Muscle of leg (tissue), 11 donors: ENCODE results near the gene FOXN3. TPM values are rescaled to one million over a fixed set of nuclear protein-coding genes. Genes with fewer than 3 reads are reported as not detected.
"Not testable (repeated sequence)": the region's sequence is repeated elsewhere in the genome, so short reads cannot be mapped to it uniquely, and the experiment has no call there.

ENCODE experiments used
- DNase-seq: peaks from one replicate; pipeline ENCODE4 v3.0.0; 2013
- H3K27ac ChIP-seq: one replicate; pipeline ENCODE4 v1.5.1; 2013; ENCODE audit warnings: mild to moderate bottlenecking, low read length, control low read depth
- H3K27me3 ChIP-seq: one replicate; pipeline ENCODE4 v1.6.1; 2013; ENCODE audit warnings: low read length; ENCODE audit not compliant: control insufficient read depth, insufficient read depth
- H3K36me3 ChIP-seq: one replicate; pipeline ENCODE4 v1.6.1; 2013; ENCODE audit warnings: low read length; ENCODE audit not compliant: control insufficient read depth, insufficient read depth
- H3K4me1 ChIP-seq: one replicate; pipeline ENCODE4 v1.6.1; 2013; ENCODE audit warnings: low read length; ENCODE audit not compliant: control insufficient read depth, insufficient read depth
- H3K4me3 ChIP-seq: one replicate; pipeline ENCODE4 v1.5.1; 2013; ENCODE audit warnings: low read length, control low read depth
- H3K9me3 ChIP-seq: replicated peaks from 2 replicates; pipeline ENCODE4 v1.6.1; 2013; ENCODE audit warnings: low read depth, low read length; ENCODE audit not compliant: control insufficient read depth
- WGBS: methylation state at CpG from one replicate; pipeline ENCODE4 v1.1.5; 2013; ENCODE audit warnings: missing lambda C conversion rate; ENCODE audit not compliant: insufficient coverage; 5-methylcytosine and 5-hydroxymethylcytosine counted together
- polyA plus RNA-seq, 8 donors: library from polyadenylated mRNA; unstranded; fragments of 120-200 nt; gene quantifications; one replicate each; pipeline versions ENCODE4 v1.2.1 to v1.2.3, GENCODE V29; 2013; ENCODE audit warnings: inconsistent platforms in 1 of 8, low replicate concordance in 1 of 8; ENCODE audit not compliant: insufficient read length in 8 of 8, insufficient read depth in 1 of 8
- total RNA-seq: library from RNA; stranded (reverse); fragments of 120-200 nt; gene quantifications from one replicate; pipeline ENCODE4 v1.2.4, GENCODE V29; 2013

FOXN3 gene
- total and polyA plus RNA-seq, 9 donors: 43.4 to 79.2 (median 64.0) TPM

DNA sequence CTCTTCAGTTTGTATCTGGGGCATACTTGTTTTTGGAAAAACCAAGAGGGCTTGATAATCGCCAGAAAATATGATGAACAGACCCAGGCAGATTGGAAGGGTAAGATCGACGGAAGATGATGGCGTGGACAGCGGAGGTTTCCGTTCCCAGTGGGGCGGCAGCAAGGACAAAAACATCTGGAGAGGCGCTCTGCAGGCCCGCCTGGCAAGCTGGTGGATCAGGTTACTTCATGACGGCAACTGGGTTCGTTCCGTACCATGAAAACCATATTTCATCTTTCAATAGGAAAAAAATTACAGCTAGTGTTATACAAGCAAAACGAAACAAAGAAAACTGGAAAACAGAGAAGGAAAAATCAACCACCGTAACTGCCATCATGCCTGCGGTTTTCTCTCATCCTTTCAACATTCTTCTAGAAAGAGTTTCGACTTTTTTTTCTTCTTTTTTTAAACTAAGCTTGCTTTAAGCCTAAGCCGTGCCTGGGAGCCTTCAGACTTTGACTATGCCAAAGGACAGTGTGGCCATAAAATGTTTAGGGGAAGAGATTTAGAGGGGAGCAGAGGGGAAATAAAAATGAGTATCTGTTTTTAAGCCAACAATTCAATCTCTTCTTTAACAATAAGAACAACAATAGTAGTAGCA is 210.5 kb downstream of the FOXN3 start:
- H3K4me3 ChIP-seq: no peak overlapping the region
- 12% methylated on average over 8 of the region's 17 CpGs for WGBS
- peak overlapping the region; percentile 87 for H3K27ac ChIP-seq
- DNase-seq: peak; percentile 87
- H3K9me3 ChIP-seq: no peaks in the 10 kb centered on the region
- peaks cover 2% of the 10 kb centered on the region for H3K36me3 ChIP-seq
- peaks cover 30% of the 10 kb centered on the region for H3K4me1 ChIP-seq
- H3K27me3 ChIP-seq: no peaks in the 10 kb centered on the region

DNA sequence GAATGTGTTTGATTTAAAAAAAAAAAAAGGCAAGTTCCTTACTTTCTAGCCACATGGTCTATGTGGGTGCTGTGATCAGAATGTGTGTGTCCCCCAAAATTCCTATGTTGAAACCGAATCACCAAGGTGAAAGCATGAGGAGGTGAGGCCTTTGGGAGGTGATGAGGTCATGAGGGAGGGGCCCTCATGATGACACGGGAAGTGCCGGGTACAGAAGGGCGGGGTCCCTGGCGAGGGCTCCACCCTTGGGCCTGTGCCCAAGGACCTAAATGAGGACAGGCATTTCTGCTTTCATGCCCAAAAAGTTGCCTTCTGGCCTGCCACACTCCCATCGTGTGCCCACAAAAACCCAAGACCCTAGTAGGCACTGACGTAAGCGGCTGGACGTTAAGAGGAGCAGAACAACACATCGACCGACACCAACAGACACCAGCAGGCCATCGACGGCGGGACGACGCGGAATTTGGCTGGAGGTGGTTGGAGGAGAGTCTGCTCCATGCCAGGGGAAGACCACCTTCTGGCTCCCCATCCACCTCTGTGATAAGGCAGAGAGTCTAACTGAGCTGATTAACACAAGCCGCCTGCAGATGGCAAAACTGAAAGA is 211.8 kb downstream of the FOXN3 start:
- WGBS: 95% methylated on average over 15 of the region's 18 CpGs
- H3K4me3 ChIP-seq: no peak overlapping the region
- H3K4me1 ChIP-seq: peaks cover 35% of the 10 kb centered on the region
- peaks cover 4% of the 10 kb centered on the region for H3K36me3 ChIP-seq
- no peak overlapping the region for H3K27ac ChIP-seq
- no peak for DNase-seq
- no peaks in the 10 kb centered on the region for H3K27me3 ChIP-seq
- no peaks in the 10 kb centered on the region for H3K9me3 ChIP-seq

DNA sequence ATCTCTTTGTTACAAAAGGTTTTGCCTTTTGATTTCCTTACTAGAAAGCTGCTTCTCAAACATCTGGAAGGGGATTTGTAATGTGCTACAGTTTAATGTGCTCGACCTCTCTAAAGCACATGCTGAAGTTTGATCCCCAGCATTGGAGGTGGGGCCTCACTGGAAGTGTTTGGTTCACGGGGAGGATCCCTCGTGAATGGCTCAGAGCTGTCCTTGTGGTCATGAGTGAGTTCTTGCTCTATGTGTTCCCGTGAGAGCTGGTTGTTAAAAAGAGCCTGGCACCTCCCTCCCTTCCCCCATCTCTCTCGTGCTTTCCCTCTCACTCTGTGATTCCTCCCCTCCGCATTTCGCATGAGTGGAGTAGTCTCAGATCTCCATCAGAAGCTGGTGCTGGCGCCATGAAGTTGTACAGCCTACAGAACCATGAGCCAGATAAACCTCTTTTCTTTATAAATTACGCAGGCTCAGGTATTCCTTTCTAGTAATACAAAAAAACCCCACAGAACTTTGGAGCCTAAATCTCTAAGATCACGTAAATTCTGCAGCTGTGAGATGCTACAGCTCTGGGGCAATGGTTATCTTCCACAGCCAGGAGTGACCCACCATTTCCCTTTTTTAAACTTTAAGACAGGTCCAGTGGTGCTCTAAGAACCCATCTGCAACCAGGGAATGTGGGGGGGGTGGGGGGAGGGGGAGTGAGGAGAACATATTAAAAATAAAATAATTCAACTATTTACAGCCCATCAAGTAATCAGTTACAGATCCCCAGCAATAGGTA is 214.4 kb downstream of the FOXN3 start:
- Histone ChIP-seq H3K27ac (no peak overlapping the region), H3K9me3 (no peaks in the 10 kb centered on the region), H3K4me3 (no peak overlapping the region), H3K4me1 (peaks cover 39% of the 10 kb centered on the region), H3K27me3 (no peaks in the 10 kb centered on the region), H3K36me3 (peaks cover 5% of the 10 kb centered on the region)
- no peak for DNase-seq
- 78% methylated on average over 7 of the region's 10 CpGs for WGBS

DNA sequence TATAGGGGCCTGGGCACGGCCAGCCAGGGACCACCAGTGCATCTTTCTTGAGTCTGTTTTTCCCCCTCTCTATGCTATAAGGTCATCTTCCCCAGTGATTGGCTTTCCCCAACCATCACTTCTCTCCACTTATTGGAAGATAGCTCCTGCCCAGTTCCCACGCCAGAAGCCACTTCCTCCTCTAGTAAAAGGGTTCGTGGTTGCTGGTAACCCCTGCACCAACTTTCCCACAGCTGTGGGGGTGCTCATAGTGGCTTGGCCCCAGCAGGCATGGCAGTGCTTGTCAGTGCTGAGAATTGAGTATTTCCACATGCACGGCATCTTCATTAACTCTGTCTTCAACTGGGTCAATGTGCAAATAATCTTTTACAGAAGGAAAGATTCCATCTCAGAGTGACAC is 215.4 kb downstream of the FOXN3 start:
- H3K27ac ChIP-seq: no peak overlapping the region
- 100% methylated on average over 2 of the region's 4 CpGs for WGBS
- DNase-seq: no peak

DNA sequence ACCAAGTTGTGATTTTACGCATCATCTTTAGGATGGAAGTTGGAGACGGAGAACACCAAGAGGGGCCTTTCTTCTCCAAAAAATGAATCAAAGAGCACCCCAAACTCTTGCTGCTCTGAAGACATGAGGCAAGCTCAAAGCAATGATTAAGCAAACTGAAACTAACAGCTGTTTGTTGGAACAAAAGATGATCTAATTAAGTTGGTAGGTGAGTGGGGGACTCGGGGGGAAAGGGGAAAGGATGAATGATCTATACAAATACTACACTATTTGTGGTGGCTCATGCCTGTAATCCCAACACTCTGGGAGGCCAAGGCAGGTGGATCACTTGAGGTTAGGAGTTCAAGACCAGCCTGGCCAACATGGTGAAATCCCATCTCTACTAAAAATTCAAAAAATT is 217.7 kb downstream of the FOXN3 start:
- H3K27me3 ChIP-seq, DNase-seq, H3K4me3 ChIP-seq, H3K9me3 ChIP-seq: not testable (repeated sequence)
- peaks cover 29% of the 10 kb centered on the region for H3K4me1 ChIP-seq
- H3K36me3 ChIP-seq: peaks cover 15% of the 10 kb centered on the region
- peak overlapping the region; percentile 48 for H3K27ac ChIP-seq
- no CpG with 5 or more reads among the region's 3 CpGs for WGBS

More for the DNA sequence above, 215.4 kb downstream of the FOXN3 start:
- Histone ChIP-seq H3K9me3 (peaks cover 2% of the 10 kb centered on the region), H3K4me1 (peaks cover 41% of the 10 kb centered on the region), H3K4me3 (no peak overlapping the region), H3K27me3 (no peaks in the 10 kb centered on the region), H3K36me3 (peaks cover 5% of the 10 kb centered on the region)

DNA sequence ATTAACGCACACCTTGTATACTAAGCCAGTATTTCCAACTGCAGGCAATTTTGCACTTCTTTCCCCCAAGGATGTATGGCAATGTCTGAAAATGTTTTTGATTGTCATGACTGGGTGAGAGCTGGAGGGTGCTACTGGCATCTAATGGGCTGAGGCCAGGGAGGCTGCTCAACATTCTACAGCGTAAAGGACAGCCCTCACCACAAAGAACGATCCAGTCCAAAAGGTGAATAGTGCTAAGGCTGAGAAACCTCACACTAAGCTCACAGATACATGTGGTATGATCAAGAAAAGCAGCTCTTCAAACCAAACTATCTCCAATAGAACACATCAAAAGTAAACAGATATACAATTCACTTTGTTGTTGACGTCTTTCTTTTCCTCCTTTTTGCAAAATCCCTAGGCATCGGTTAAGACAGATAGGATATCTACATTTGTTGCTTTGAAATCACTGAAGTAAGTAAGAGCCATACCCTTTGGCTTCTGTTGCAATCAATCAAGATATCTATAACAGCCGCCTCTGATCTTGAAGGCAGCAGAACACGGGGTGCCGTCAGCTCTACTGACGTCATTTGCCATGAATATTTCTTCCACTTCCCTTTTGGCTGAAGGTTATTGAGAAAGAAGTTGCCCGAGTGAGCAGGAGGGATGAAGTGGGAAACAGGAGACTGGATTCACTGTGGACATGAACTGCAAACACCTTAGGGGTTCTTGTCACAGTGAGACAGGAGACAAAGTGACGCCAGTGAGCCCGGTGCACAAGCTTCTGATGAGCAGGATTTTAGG is 218.3 kb downstream of the FOXN3 start:
- peaks cover 15% of the 10 kb centered on the region for H3K36me3 ChIP-seq
- no peak overlapping the region for H3K4me3 ChIP-seq
- peaks cover 2% of the 10 kb centered on the region for H3K9me3 ChIP-seq
- H3K4me1 ChIP-seq: peaks cover 29% of the 10 kb centered on the region
- H3K27me3 ChIP-seq: no peaks in the 10 kb centered on the region
- 87% methylated on average over 3 of the region's 12 CpGs for WGBS
- peak overlapping the region; percentile 48 for H3K27ac ChIP-seq
- peak; percentile 57 for DNase-seq

DNA sequence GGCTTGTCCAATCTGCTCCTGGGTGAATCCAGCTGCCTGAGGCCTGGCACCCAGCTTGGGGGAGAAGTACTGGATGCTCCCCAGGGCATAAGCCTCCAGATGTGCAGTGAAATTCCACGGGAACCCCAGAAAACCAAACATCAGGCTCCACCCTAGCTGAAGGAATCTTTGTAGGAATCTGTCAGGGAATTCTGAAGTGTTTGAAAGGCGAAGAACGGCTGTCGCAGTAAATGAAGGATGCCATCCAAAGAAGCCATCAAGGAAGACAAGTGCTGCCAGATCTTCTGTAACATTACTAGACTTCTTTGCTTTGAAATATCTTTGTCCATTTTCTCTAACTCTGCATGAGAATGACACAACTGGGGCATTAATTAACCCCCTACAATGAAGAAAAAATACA is 219.4 kb downstream of the FOXN3 start:
- Histone ChIP-seq H3K4me3 (no peak overlapping the region), H3K9me3 (peaks cover 2% of the 10 kb centered on the region), H3K27ac (peak overlapping the region; percentile 20), H3K27me3 (no peaks in the 10 kb centered on the region), H3K36me3 (peaks cover 15% of the 10 kb centered on the region), H3K4me1 (peaks cover 29% of the 10 kb centered on the region)
- DNase-seq: no peak
- no CpG with 5 or more reads among the region's 4 CpGs for WGBS

DNA sequence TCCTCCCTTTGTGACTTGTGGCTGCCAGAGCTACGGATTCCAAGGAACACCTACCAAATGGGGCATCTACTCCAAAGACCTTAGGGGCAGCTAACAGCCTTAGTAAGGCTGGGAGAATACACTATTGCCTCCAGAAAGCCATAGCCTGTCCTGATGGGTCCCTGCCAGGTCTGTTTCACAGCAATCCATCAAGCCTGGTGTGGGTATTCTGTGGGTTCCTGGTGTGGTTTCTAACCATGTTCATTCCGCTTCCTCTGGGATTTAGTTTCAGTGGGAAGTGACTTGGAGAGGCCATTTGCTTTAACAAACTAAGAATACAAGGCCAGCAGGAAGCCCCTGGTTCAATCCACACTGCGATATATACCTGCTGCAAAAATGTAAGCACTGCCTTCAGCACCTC is 220.5 kb downstream of the FOXN3 start:
- H3K27me3 ChIP-seq: no peaks in the 10 kb centered on the region
- no peak for DNase-seq
- peaks cover 18% of the 10 kb centered on the region for H3K4me1 ChIP-seq
- no peak overlapping the region for H3K4me3 ChIP-seq
- H3K9me3 ChIP-seq: peaks cover 2% of the 10 kb centered on the region
- H3K36me3 ChIP-seq: peaks cover 15% of the 10 kb centered on the region
- WGBS: no CpG with 5 or more reads among the region's 3 CpGs
- H3K27ac ChIP-seq: no peak overlapping the region

DNA sequence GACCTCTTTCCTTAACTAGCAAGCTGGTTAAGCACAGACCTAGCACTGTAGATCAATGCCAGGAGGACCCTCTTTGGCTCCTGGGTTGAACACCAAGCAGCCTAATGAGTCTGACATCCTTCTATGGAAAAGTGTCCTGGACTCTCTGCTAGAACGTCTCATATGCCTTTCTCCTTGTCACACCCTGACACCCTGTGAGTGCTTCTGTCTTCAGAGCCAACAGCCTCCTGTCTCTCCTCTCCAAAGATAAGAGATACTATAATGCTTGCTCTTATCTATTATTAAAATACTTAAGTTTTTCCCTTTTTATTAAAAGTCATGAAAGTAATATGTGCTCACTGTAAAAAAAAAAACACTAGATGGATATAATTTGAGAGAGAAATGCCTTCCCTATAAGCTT is 222.7 kb downstream of the FOXN3 start:
- Histone ChIP-seq H3K27me3 (no peaks in the 10 kb centered on the region), H3K4me3 (no peak overlapping the region), H3K9me3 (peaks cover 2% of the 10 kb centered on the region), H3K4me1 (peaks cover 13% of the 10 kb centered on the region), H3K27ac (no peak overlapping the region), H3K36me3 (peaks cover 15% of the 10 kb centered on the region)
- no CpG with 5 or more reads among the region's 1 CpG for WGBS
- DNase-seq: no peak
